ENCODE results near the gene PLCH2. TPM values are rescaled to one million over a fixed set of nuclear protein-coding genes. Genes with fewer than 3 reads are reported as not detected.

PLCH2 gene
- total and polyA plus RNA-seq, 9 of the 15 experiments (the other 6 are each of a cell fraction or from before 2014, with no cell fraction given), result 0.16 TPM; not detected in 8

- H4K20me1 ChIP-seq (replicated peaks; ENCODE audit: control insufficient read depth, insufficient read depth, low read length), result peaks cover 19% of the 10 kb centered on the region
- H3K4me2 ChIP-seq (ENCODE audit: insufficient read depth, low read length), result no peak overlapping the region
- no peak overlapping the region for H3K27ac ChIP-seq (ENCODE audit: extremely low read depth, low read depth, low read length)
- H3K9ac ChIP-seq (ENCODE audit: insufficient read depth in 1 of 2, low read depth in 2 of 2, low read length in 2 of 2), result no peak overlapping the region
- H2AFZ ChIP-seq (ENCODE audit: low read depth, low read length), result no peak overlapping the region
- H3K9me3 ChIP-seq (replicated peaks; ENCODE audit: control insufficient read depth, insufficient read depth, low read depth, low read length), result no peaks in the 10 kb centered on the region
- H3K4me3 ChIP-seq, result no peak overlapping the region
- H3K79me2 ChIP-seq (ENCODE audit: control insufficient read depth, insufficient read depth, low read length), result no peaks in the 10 kb centered on the region
- ChIA-PET POLR2A (interaction anchor here (0.7 kb wide), 1 partner anchor 318 kb away, joined by 3 read pairs; no protein-coding TSS in a partner anchor), CTCF (ENCODE audit: low intra/inter-chr PET ratio) (no interaction called here)
- H3K27me3 ChIP-seq (ENCODE audit: control insufficient read depth in 2 of 2, insufficient read depth in 2 of 2, low read length in 2 of 2), result peaks cover 3 to 32% of the 10 kb centered on the region in 2 experiments; a peak in 3 of 5 replicates
- intact Hi-C loops (cut with micrococcal nuclease) (no loop called here), in situ Hi-C loops (cut with MboI) (no loop called here)
- peaks cover 0 to 70% of the 10 kb centered on the region in 2 experiments; a peak in 3 of 5 replicates for H3K4me1 ChIP-seq (replicated peaks in 1 of 2; ENCODE audit: control insufficient read depth in 2 of 2, insufficient read depth in 2 of 2, low read length in 2 of 2)
- H3K36me3 ChIP-seq (ENCODE audit: control insufficient read depth, insufficient read depth, low read length), result no peaks in the 10 kb centered on the region
- DNase-seq (ENCODE audit: extremely low read depth in 1 of 4, low spot score in 3 of 4), result peak in 2 of 4 experiments; percentile 56 to 57
- BruUV-seq (replicated peaks), result no TSS peak
- peaks cover 3% of the 10 kb centered on the region for H3K9me1 ChIP-seq (ENCODE audit: control insufficient read depth, insufficient read depth, low read length)
- 2% methylated on average over 11 of the region's 11 CpGs for WGBS (ENCODE audit: insufficient coverage, low coverage, missing lambda C conversion rate)
- no peak for FAIRE-seq
- peak; percentile 53 for ATAC-seq
- no peak for TF ChIP-seq ETV6 (IDR thresholded peaks at IDR 0.05; ENCODE audit: borderline replicate concordance in 1 of 2, low read depth in 2 of 2, low read length in 1 of 2)
- TF ChIP-seq ETV6 (CRISPR knock-in tag; IDR thresholded peaks at IDR 0.05; ENCODE audit: borderline replicate concordance), result no peak
- TF ChIP-seq LEF1 (IDR thresholded peaks at IDR 0.05), result no peak
- TF ChIP-seq PML (IDR thresholded peaks at IDR 0.05; ENCODE audit: low read length), result no peak
- TF ChIP-seq MIER1 (IDR thresholded peaks at IDR 0.05; ENCODE audit: low read depth), result peak; percentile 80
- peak; percentile 45; the same call in 1 of the 2 replicates for TF ChIP-seq EHMT2 (IDR thresholded peaks at IDR 0.05)
- no peak for TF ChIP-seq RHOXF2B (CRISPR knock-in tag; conservative IDR thresholded peaks at IDR 0.05)
- peak; percentile 49; the same call in 1 of the 2 replicates for TF ChIP-seq PRMT5 (CRISPR knock-in tag; IDR thresholded peaks at IDR 0.05)
- no peak for TF ChIP-seq TFAM (CRISPR knock-in tag; conservative IDR thresholded peaks at IDR 0.05)
- TF ChIP-seq HDAC3 (IDR thresholded peaks at IDR 0.05; ENCODE audit: borderline replicate concordance, partially characterized antibody), result no peak
- peak; percentile 95 for TF ChIP-seq REST (IDR thresholded peaks at IDR 0.05; ENCODE audit: borderline replicate concordance)
- TF ChIP-seq REST (CRISPR knock-in tag; IDR thresholded peaks at IDR 0.05; ENCODE audit: low read depth), result peak; percentile 93
- TF ChIP-seq RFX7 (CRISPR knock-in tag; IDR thresholded peaks at IDR 0.05), result no peak
- no peak for TF ChIP-seq BHLHE40 (IDR thresholded peaks at IDR 0.05; ENCODE audit: low read length)
- TF ChIP-seq IRF9 (tag; IDR thresholded peaks at IDR 0.05), result no peak
Measured at GRCh38 chr1:2482588-2482987, 6.5 kb downstream of the PLCH2 start.
